Osteoblast (primary cell): ENCODE data around the gene CFAP99. TPM values are rescaled to one million over a fixed set of nuclear protein-coding genes. Genes with fewer than 3 reads are reported as not detected.

Source experiments
- DNase-seq: peaks from one replicate; pipeline ENCODE4 v3.0.0; 2011; ENCODE audit warnings: low spot score, mixed read lengths; ENCODE audit not compliant: insufficient read length; ENCODE audit errors: missing footprints
- H2AFZ ChIP-seq: 2 replicates; pipeline ENCODE4 v1.6.0; 2011; ENCODE audit warnings: mild to moderate bottlenecking, low read length
- H3K27ac ChIP-seq: 2 replicates; pipeline ENCODE4 v1.5.1; 2011; ENCODE audit warnings: mild to moderate bottlenecking, low read depth, low read length, moderate library complexity
- H3K27me3 ChIP-seq: 2 replicates; pipeline ENCODE4 v1.6.0; 2012; ENCODE audit warnings: mild to moderate bottlenecking, control low read depth, inconsistent platforms, low read length, moderate library complexity; ENCODE audit not compliant: insufficient read depth
- H3K36me3 ChIP-seq: 2 replicates; pipeline ENCODE4 v1.5.1; 2011; ENCODE audit warnings: mild to moderate bottlenecking, low read length, control low read depth, moderate library complexity; ENCODE audit not compliant: insufficient read depth
- H3K4me1 ChIP-seq: 2 replicates; pipeline ENCODE4 v1.5.1; 2011; ENCODE audit warnings: mild to moderate bottlenecking, low read length, control low read depth, moderate library complexity; ENCODE audit not compliant: insufficient read depth
- H3K4me2 ChIP-seq: 2 replicates; pipeline ENCODE4 v1.6.0; 2011; ENCODE audit warnings: mild to moderate bottlenecking, low read length; ENCODE audit not compliant: insufficient read depth
- H3K4me3 ChIP-seq: fragments of 200-600 bp; sonication (generic); 3 replicates; pipeline ENCODE4 v1.5.1; 2012; ENCODE audit warnings: mild to moderate bottlenecking, low read length, inconsistent platforms; ENCODE audit not compliant: insufficient read depth
- H3K79me2 ChIP-seq: 2 replicates; pipeline ENCODE4 v1.6.0; 2012; ENCODE audit warnings: mild to moderate bottlenecking, low read length, control low read depth, inconsistent platforms; ENCODE audit not compliant: insufficient read depth
- H3K9me3 ChIP-seq: 2 replicates; pipeline ENCODE4 v1.5.1; 2011; ENCODE audit warnings: low read depth, low read length, control low read depth
- H4K20me1 ChIP-seq: 2 replicates; pipeline ENCODE4 v1.6.0; 2012; ENCODE audit warnings: mild to moderate bottlenecking, low read length, control low read depth; ENCODE audit not compliant: insufficient read depth
- CTCF ChIP-seq: IDR thresholded peaks from 2 replicates; pipeline ENCODE4 v1.5.1; 2011; ENCODE audit warnings: mild to moderate bottlenecking, low read depth, low read length, moderate library complexity; ENCODE audit errors: extremely low read depth
- total RNA-seq: library from RNA; depleted of rRNA; stranded (reverse); fragments of >200 nt; gene quantifications from 2 replicates; pipeline ENCODE4 v1.2.3, GENCODE V29; 2012

The CFAP99 gene
- total RNA-seq, 1 donor = under 0.01 TPM

- H3K4me3 ChIP-seq = no peak overlapping the region
- no peak for DNase-seq
- no peak overlapping the region for H3K27ac ChIP-seq
- no peaks in the 10 kb centered on the region for H3K27me3 ChIP-seq
- H3K79me2 ChIP-seq = peaks cover 86% of the 10 kb centered on the region
- H3K9me3 ChIP-seq = no peaks in the 10 kb centered on the region
- no peak for TF ChIP-seq CTCF
- H3K4me1 ChIP-seq = peaks cover 16% of the 10 kb centered on the region
- H4K20me1 ChIP-seq = peaks cover 54% of the 10 kb centered on the region
- no peak overlapping the region for H2AFZ ChIP-seq
- peaks cover 51% of the 10 kb centered on the region for H3K36me3 ChIP-seq
- no peak overlapping the region for H3K4me2 ChIP-seq
These were observed 74.2 kb downstream of the CFAP99 start for GRCh38 chr4:2492970-2493369.

- TF ChIP-seq CTCF = no peak
- Histone ChIP-seq H3K27me3 (no peaks in the 10 kb centered on the region), H3K4me1 (peaks cover 11% of the 10 kb centered on the region), H3K79me2 (peaks cover 71% of the 10 kb centered on the region), H3K27ac (peak overlapping the region; percentile 1), H3K9me3 (no peaks in the 10 kb centered on the region), H3K36me3 (peaks cover 60% of the 10 kb centered on the region), H4K20me1 (peaks cover 42% of the 10 kb centered on the region), H3K4me3 (no peak overlapping the region), H3K4me2 (no peak overlapping the region), H2AFZ (no peak overlapping the region)
- peak; percentile 52 for DNase-seq
These were observed 76.2 kb downstream of the CFAP99 start for GRCh38 chr4:2494992-2495391.

- DNase-seq = peak; percentile 41
- peaks cover 66% of the 10 kb centered on the region for H3K36me3 ChIP-seq
- H3K4me2 ChIP-seq = no peak overlapping the region
- H2AFZ ChIP-seq = no peak overlapping the region
- H3K79me2 ChIP-seq = peaks cover 68% of the 10 kb centered on the region
- H3K27ac ChIP-seq = no peak overlapping the region
- peaks cover 10% of the 10 kb centered on the region for H3K4me1 ChIP-seq
- no peak for TF ChIP-seq CTCF
- no peak overlapping the region for H3K4me3 ChIP-seq
- H3K9me3 ChIP-seq = no peaks in the 10 kb centered on the region
- peaks cover 44% of the 10 kb centered on the region for H4K20me1 ChIP-seq
- no peaks in the 10 kb centered on the region for H3K27me3 ChIP-seq
These were observed 78.6 kb downstream of the CFAP99 start for GRCh38 chr4:2497324-2497723.

- H3K27ac ChIP-seq = no peak overlapping the region
- H3K9me3 ChIP-seq = no peaks in the 10 kb centered on the region
- TF ChIP-seq CTCF = no peak
- DNase-seq = no peak
- H3K27me3 ChIP-seq = no peaks in the 10 kb centered on the region
- H3K4me3 ChIP-seq = no peak overlapping the region
- peaks cover 10% of the 10 kb centered on the region for H3K4me1 ChIP-seq
- H2AFZ ChIP-seq = no peak overlapping the region
- peaks cover 60% of the 10 kb centered on the region for H3K36me3 ChIP-seq
- peaks cover 40% of the 10 kb centered on the region for H4K20me1 ChIP-seq
- H3K79me2 ChIP-seq = peaks cover 64% of the 10 kb centered on the region
- H3K4me2 ChIP-seq = no peak overlapping the region
These were observed 79.2 kb downstream of the CFAP99 start for GRCh38 chr4:2497931-2498330.
